Panc1 (cell line): ENCODE measurements around the gene CCDC86. TPM values are rescaled to one million over a fixed set of nuclear protein-coding genes. Genes with fewer than 3 reads are reported as not detected.

ENCODE experiments used
- ATAC-seq: fragments of 200-7000 bp; cut with Tn5 transposase; 2 replicates; pipeline ENCODE4 v1.9.1; 2020; ENCODE audit warnings: mild to moderate bottlenecking, moderate library complexity
- BruUV-seq: library from RNA; stranded (reverse); fragments of 400-500 nt; replicated peaks from 2 replicates; lab custom pipeline; 2021; lab: Mats Ljungman, UMichigan
- CTCF ChIA-PET: fragments of 300-600 bp; sonication (Branson Sonifier 250); formaldehyde crosslinking; loops from one replicate; lab custom pipeline; 2022; ENCODE audit warnings: antibody characterized with exemption; lab: Charles Lee
- POLR2A ChIA-PET: fragments of 300-600 bp; sonication (Branson Sonifier 250); formaldehyde crosslinking; loops from one replicate; lab custom pipeline; 2022; ENCODE audit warnings: antibody characterized with exemption; lab: Charles Lee
- DNase-seq: peaks from one replicate; pipeline ENCODE4 v3.0.0-alpha.2; 2010; ENCODE audit warnings: low read depth, low spot score
- H3K27ac ChIP-seq: 2 replicates; pipeline ENCODE4 v1.5.1; 2011; ENCODE audit warnings: mild to moderate bottlenecking, low read length, inconsistent platforms
- H3K27me3 ChIP-seq: fragments of 200-500 bp; sonication (Bioruptor generic); 2 replicates; pipeline ENCODE4 v1.6.0; 2014; ENCODE audit warnings: low read length, inconsistent platforms; ENCODE audit not compliant: control insufficient read depth, insufficient read depth
- H3K36me3 ChIP-seq: fragments of 200-500 bp; sonication (Bioruptor generic); 2 replicates; pipeline ENCODE4 v1.5.1; 2014; ENCODE audit warnings: inconsistent platforms, mild to moderate bottlenecking, low read length, moderate library complexity; ENCODE audit not compliant: control insufficient read depth, insufficient read depth
- H3K4me1 ChIP-seq: 2 replicates; pipeline ENCODE4 v1.5.1; 2011; ENCODE audit warnings: inconsistent platforms, mild to moderate bottlenecking, low read length, moderate library complexity; ENCODE audit not compliant: control insufficient read depth, insufficient read depth
- H3K4me3 ChIP-seq, 2 experiments: 2 replicates each; pipeline ENCODE4 v1.5.1; 2011 to 2012; ENCODE audit warnings: low read depth in 2 of 2, low read length in 2 of 2, mild to moderate bottlenecking in 2 of 2, inconsistent platforms in 1 of 2, moderate library complexity in 1 of 2
- H3K9me3 ChIP-seq: fragments of 200-500 bp; sonication (Bioruptor generic); 2 replicates; pipeline ENCODE4 v1.5.1; 2014; ENCODE audit warnings: low read depth, mild to moderate bottlenecking, inconsistent platforms, low read length, moderate library complexity; ENCODE audit not compliant: control insufficient read depth, insufficient read depth
- POLR2AphosphoS5 ChIP-seq: IDR thresholded peaks from 2 replicates; pipeline ENCODE4 v1.6.1; 2012; ENCODE audit warnings: mild to moderate bottlenecking, low read depth, low read length, moderate library complexity
- SIN3A ChIP-seq: IDR thresholded peaks from 2 replicates; pipeline ENCODE4 v1.6.1; 2012; ENCODE audit warnings: low read depth, mild to moderate bottlenecking, low read length, moderate library complexity, borderline replicate concordance; ENCODE audit not compliant: insufficient read depth
- TCF7L2 ChIP-seq: IDR thresholded peaks from 2 replicates; pipeline ENCODE4 v1.6.1; 2011; ENCODE audit warnings: mild to moderate bottlenecking, low read depth, low read length, inconsistent platforms
- in situ Hi-C: cut with HindIII; loops from 2 replicates; pipeline ENCODE4 v1.10.0; 2016; ENCODE audit warnings: low sequenced_read_pairs, low pct_unique_long_range_greater_than_20kb
- intact Hi-C: fragments of 100-400 bp; cut with micrococcal nuclease; formaldehyde crosslinking; loops from one replicate; pipeline ENCODE4 v1.10.0; 2022; ENCODE audit not compliant: unreplicated experiment
- total RNA-seq: library from RNA; stranded (reverse); gene quantifications from one replicate; pipeline ENCODE4 v1.2.1, GENCODE V29; 2021; ENCODE audit not compliant: unreplicated experiment
- TF ChIP-seq, protein P1 (sequence below), 2 experiments: IDR thresholded peaks; 2 replicates each; pipeline ENCODE4 v1.6.1; 2011 to 2012; ENCODE audit warnings: low read depth in 2 of 2, control low read depth in 1 of 2, low read length in 1 of 2, mild to moderate bottlenecking in 1 of 2, moderate library complexity in 1 of 2; ENCODE audit not compliant: insufficient read depth in 1 of 2
- TF ChIP-seq, protein P2 (sequence below): fragments of 450-650 bp; IDR thresholded peaks from 2 replicates; pipeline ENCODE4 v1.5.1; 2017; ENCODE audit warnings: mild to moderate bottlenecking

The CCDC86 gene
- total RNA-seq, 1 experiment from 2014 or later, result 70.2 TPM

DNA sequence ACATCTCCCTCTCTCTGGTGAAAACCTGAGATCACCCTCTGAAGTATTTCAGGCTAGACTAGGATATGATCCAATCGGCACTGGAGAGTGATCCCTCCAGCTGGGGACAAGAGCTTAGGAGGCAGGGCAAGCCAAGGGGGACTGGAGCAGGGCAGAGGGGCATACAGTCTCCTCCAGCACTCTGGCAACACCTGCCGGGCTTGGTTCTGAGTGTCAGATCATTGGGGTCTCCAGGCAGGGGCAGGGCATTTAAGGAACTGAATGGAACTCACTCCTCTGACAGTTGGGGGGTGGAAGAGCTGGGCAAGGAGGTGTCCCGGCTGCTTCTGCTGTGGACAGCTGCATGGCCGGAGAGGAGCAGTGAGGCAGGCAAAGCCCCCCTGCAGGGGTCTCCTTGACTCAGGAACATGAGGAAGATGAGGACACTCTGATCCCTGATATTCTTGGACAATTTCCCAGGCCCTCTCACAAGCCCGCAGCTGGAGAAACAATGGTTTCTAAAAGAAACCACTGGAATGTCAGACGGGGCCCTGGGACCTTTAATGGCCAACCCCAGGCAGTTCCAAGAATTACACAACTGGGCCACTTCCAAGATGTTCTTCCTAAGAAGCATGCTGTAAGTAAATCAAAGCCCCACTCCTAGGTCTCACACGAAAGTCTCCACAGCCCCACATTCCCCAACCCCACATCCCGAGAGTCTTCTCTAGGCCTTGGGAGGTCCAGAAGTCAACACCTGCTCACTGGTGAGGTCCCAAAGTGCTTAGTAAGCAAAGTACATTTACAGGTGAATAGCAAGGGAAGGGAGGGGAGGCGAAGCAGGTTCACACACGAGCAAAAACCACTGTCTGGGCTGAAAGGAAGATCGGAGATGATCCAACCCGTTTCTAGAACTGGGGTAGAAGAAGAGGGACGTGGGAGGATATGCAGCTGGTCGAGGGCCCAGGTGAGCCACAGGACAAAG lies 1.2 kb upstream of the CCDC86 start:
- H3K36me3 ChIP-seq, result no peaks in the 10 kb centered on the region; the same call in 1 of the 2 replicates
- ATAC-seq (no peak), DNase-seq (no peak)
- H3K4me1 ChIP-seq, result peaks cover 25% of the 10 kb centered on the region
- peak overlapping the region; percentile 92 for H3K27ac ChIP-seq
- in situ Hi-C loops (no loop called here), intact Hi-C loops (no loop called here)
- BruUV-seq, result no TSS peak
- H3K4me3 ChIP-seq, result no peak overlapping the region
- POLR2A ChIA-PET, result no interaction called here
- TF ChIP-seq POLR2AphosphoS5 (no peak), TCF7L2 (no peak), SIN3A (no peak)
- TF ChIP-seq, protein P1, sequence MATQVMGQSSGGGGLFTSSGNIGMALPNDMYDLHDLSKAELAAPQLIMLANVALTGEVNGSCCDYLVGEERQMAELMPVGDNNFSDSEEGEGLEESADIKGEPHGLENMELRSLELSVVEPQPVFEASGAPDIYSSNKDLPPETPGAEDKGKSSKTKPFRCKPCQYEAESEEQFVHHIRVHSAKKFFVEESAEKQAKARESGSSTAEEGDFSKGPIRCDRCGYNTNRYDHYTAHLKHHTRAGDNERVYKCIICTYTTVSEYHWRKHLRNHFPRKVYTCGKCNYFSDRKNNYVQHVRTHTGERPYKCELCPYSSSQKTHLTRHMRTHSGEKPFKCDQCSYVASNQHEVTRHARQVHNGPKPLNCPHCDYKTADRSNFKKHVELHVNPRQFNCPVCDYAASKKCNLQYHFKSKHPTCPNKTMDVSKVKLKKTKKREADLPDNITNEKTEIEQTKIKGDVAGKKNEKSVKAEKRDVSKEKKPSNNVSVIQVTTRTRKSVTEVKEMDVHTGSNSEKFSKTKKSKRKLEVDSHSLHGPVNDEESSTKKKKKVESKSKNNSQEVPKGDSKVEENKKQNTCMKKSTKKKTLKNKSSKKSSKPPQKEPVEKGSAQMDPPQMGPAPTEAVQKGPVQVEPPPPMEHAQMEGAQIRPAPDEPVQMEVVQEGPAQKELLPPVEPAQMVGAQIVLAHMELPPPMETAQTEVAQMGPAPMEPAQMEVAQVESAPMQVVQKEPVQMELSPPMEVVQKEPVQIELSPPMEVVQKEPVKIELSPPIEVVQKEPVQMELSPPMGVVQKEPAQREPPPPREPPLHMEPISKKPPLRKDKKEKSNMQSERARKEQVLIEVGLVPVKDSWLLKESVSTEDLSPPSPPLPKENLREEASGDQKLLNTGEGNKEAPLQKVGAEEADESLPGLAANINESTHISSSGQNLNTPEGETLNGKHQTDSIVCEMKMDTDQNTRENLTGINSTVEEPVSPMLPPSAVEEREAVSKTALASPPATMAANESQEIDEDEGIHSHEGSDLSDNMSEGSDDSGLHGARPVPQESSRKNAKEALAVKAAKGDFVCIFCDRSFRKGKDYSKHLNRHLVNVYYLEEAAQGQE (IDR thresholded peaks at IDR 0.05; ENCODE audit: insufficient read depth in 1 of 2, low read depth in 2 of 2, low read length in 1 of 2), result no peak
- TF ChIP-seq, protein P2, sequence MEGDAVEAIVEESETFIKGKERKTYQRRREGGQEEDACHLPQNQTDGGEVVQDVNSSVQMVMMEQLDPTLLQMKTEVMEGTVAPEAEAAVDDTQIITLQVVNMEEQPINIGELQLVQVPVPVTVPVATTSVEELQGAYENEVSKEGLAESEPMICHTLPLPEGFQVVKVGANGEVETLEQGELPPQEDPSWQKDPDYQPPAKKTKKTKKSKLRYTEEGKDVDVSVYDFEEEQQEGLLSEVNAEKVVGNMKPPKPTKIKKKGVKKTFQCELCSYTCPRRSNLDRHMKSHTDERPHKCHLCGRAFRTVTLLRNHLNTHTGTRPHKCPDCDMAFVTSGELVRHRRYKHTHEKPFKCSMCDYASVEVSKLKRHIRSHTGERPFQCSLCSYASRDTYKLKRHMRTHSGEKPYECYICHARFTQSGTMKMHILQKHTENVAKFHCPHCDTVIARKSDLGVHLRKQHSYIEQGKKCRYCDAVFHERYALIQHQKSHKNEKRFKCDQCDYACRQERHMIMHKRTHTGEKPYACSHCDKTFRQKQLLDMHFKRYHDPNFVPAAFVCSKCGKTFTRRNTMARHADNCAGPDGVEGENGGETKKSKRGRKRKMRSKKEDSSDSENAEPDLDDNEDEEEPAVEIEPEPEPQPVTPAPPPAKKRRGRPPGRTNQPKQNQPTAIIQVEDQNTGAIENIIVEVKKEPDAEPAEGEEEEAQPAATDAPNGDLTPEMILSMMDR, result no peak
- no peaks in the 10 kb centered on the region; the same call in 1 of the 2 replicates for H3K27me3 ChIP-seq
- no peaks in the 10 kb centered on the region for H3K9me3 ChIP-seq
- CTCF ChIA-PET, result interaction anchor here (0.8 kb wide), 1 partner anchor 59 kb away, joined by 3 read pairs; no protein-coding TSS in a partner anchor

DNA sequence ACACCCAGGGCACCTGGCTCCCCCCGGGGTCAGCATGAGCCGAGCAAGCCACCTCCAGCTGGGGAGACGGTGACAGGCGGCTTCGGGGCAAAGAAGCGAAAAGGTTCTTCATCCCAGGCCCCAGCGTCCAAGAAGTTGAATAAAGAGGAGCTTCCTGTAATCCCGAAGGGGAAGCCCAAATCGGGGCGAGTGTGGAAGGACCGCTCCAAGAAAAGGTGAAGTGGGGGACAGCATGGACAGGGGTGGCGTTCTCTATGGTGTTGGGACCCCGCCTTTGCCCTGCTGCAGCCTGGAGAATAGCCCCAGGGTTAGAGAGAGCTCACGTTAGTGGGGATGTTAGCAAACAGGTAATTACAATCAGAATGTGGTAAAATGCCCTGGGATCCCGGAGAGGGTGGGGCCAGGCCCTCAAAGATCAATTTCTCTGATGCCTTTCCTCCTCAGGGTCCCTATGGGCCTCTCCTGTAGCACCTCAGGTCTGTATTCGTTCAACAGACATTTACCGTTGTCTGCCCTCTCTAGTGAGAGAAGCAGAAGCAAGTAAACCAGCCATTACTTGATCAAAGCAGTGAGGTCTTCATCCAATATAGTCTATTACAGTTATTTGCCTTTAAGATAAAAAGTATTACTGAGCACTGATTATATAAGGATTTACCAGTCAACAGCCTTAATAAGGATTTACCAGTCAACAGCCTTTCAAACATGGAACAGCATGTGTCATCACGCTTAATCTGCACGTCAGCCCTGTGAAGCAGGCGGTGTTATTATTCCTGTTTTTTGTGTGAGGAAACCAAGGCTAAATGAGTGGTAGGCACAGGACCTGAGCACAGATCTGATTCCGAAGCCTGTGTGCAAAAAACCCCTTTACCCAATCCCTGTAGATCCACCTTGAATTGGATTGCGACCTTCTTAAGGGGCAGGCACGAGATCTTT lies 1.0 kb downstream of the CCDC86 start:
- Histone ChIP-seq H3K36me3 (no peaks in the 10 kb centered on the region; the same call in none of the 2 replicates), H3K27me3 (no peaks in the 10 kb centered on the region), H3K27ac (peak overlapping the region; percentile 92), H3K4me1 (peaks cover 25% of the 10 kb centered on the region), H3K4me3 (peak overlapping the region; percentile 89 to 91), H3K9me3 (no peaks in the 10 kb centered on the region)
- TF ChIP-seq, protein P1 (IDR thresholded peaks at IDR 0.05; ENCODE audit: insufficient read depth in 1 of 2, low read depth in 2 of 2, low read length in 1 of 2), result no peak
- TF ChIP-seq, protein P2, result no peak
- TF ChIP-seq TCF7L2 (no peak), SIN3A (0 out of 2 replicates have a peak, but pooled peaks have one; percentile 21)
- DNase-seq (no peak), ATAC-seq (no peak; the same call in 1 of the 2 replicates)
- CTCF ChIA-PET, result no interaction called here
- no TSS peak for BruUV-seq
- in situ Hi-C loops (no loop called here), intact Hi-C loops (no loop called here)
- POLR2A ChIA-PET, result interaction anchor here (0.5 kb wide), 1 partner anchor 41 kb away, joined by 3 read pairs; no protein-coding TSS in a partner anchor
